ENCODE measurements around the gene DHRS3. TPM values are rescaled to one million over a fixed set of nuclear protein-coding genes. Genes with fewer than 3 reads are reported as not detected.

DHRS3 gene
- total and polyA plus RNA-seq, 2 donors (not counting 3 experiments of a cell fraction or from before 2014, with no cell fraction given) = 54.3 to 75.2 TPM

- intact Hi-C loops (cut with micrococcal nuclease) (no loop called here), dilution Hi-C loops (cut with MboI; ENCODE audit: extremely low pct_ligation_motif_present, low sequenced_read_pairs) (no loop called here)
- Histone ChIP-seq H3K79me2 (ENCODE audit: control insufficient read depth, insufficient read depth, low read length) (peaks cover 11% of the 10 kb centered on the region), H4K20me1 (replicated peaks; ENCODE audit: control insufficient read depth, extremely low read depth, insufficient read depth, low read length) (no peaks in the 10 kb centered on the region), H3K36me3 (ENCODE audit: control insufficient read depth in 2 of 2, extremely low read depth in 1 of 2, insufficient read depth in 2 of 2, low read length in 2 of 2) (peaks cover 3% of the 10 kb centered on the region in 2 experiments), H3K4me3 (replicated peaks in 1 of 3; ENCODE audit: insufficient read depth in 1 of 3, low read depth in 1 of 3, low read length in 3 of 3) (peak overlapping the region; percentile 76 to 81 (median 78)), H3K27me3 (ENCODE audit: control insufficient read depth in 2 of 2, insufficient read depth in 2 of 2, low read length in 2 of 2) (no peaks in the 10 kb centered on the region), H3K9me3 (replicated peaks; ENCODE audit: control insufficient read depth, insufficient read depth, low read length) (no peaks in the 10 kb centered on the region), H3K4me2 (ENCODE audit: insufficient read depth, low read length) (peak overlapping the region; percentile 73), H3K9ac (replicated peaks; ENCODE audit: extremely low read depth, insufficient read depth, low read length) (peak overlapping the region; percentile 92), H3K9me1 (replicated peaks; ENCODE audit: control insufficient read depth, extremely low read depth, insufficient read depth, low read length) (no peaks in the 10 kb centered on the region), H3K27ac (ENCODE audit: insufficient read depth, low read depth, low read length) (peak overlapping the region; percentile 73), H2AFZ (ENCODE audit: low read depth, low read length) (peak overlapping the region; percentile 31), H3K4me1 (ENCODE audit: control insufficient read depth, extremely low read depth, insufficient read depth, low read length) (peaks cover 30% of the 10 kb centered on the region)
- ChIA-PET CTCF (interaction anchor here (0.8 to 9.2 kb wide), 10 partner anchors 14 to 304 kb away, joined by 3 to 131 read pairs (median 12); no protein-coding TSS in a partner anchor), POLR2A (interaction anchor here (0.6 to 2.8 kb wide), 6 partner anchors 13 to 283 kb away, joined by 3 to 21 read pairs (median 4); no protein-coding TSS in a partner anchor)
- BruUV-seq (replicated peaks) = no TSS peak
- TF ChIP-seq GATA2 (IDR thresholded peaks at IDR 0.05; ENCODE audit: insufficient read depth, insufficient read length, low read depth, low read length) = no peak
- no peak for TF ChIP-seq MAX (IDR thresholded peaks at IDR 0.05; ENCODE audit: insufficient read depth, insufficient read length)
- TF ChIP-seq FOS (IDR thresholded peaks at IDR 0.05; ENCODE audit: borderline replicate concordance, insufficient read depth, low read length) = no peak
- no peak for TF ChIP-seq EZH2 (IDR thresholded peaks at IDR 0.05; ENCODE audit: borderline replicate concordance, low read depth, low read length, severe bottlenecking)
- peak; percentile 74 for FAIRE-seq
- no peak for DNase-seq (ENCODE audit: low read depth, low spot score)
Measured at GRCh38 chr1:12616709-12617373, 1.2 kb downstream of the DHRS3 start.
